C1 segment of cervical spinal cord (tissue), 14 donors: ENCODE measurements around the gene FLRT3.

Source experiments
- DNase-seq, 14 donors: peaks; one replicate each; lab custom pipeline; 2025; lab: John Stamatoyannopoulos, UW

The FLRT3 gene

GRCh38 chr20:14319704-14320103 is 17.7 kb downstream of the FLRT3 start:
- no peak for DNase-seq

GRCh38 chr20:14313341-14314020 is 23.9 kb downstream of the FLRT3 start:
- no peak for DNase-seq

GRCh38 chr20:14312001-14312400 is 25.4 kb downstream of the FLRT3 start:
- DNase-seq, result no peak

GRCh38 chr20:14310977-14311627 is 26.3 kb downstream of the FLRT3 start:
- DNase-seq, result no peak

GRCh38 chr20:14307956-14308355 is 29.5 kb downstream of the FLRT3 start:
- no peak for DNase-seq

- DNase-seq, result no peak
Observed at GRCh38 chr20:14304472-14304871, 32.9 kb downstream of the FLRT3 start.

- DNase-seq, result no peak
Observed at GRCh38 chr20:14303651-14304050, 33.8 kb downstream of the FLRT3 start.

- DNase-seq, result no peak
Observed at GRCh38 chr20:14303106-14303505, 34.3 kb downstream of the FLRT3 start.

- no peak for DNase-seq
Observed at GRCh38 chr20:14299831-14300230, 37.6 kb downstream of the FLRT3 start.

- DNase-seq, result no peak
Observed at GRCh38 chr20:14295770-14296309, 41.6 kb downstream of the FLRT3 start.

GRCh38 chr20:14295238-14295637 is 42.2 kb downstream of the FLRT3 start:
- no peak for DNase-seq

- DNase-seq, result no peak
Observed at GRCh38 chr20:14291502-14291901, 45.9 kb downstream of the FLRT3 start.

GRCh38 chr20:14288341-14289330 is 48.8 kb downstream of the FLRT3 start:
- no peak for DNase-seq

- no peak for DNase-seq
Observed at GRCh38 chr20:14284443-14284842, 53.0 kb downstream of the FLRT3 start.

GRCh38 chr20:14282140-14282539 is 55.3 kb downstream of the FLRT3 start:
- no peak for DNase-seq
